Endothelial cell of umbilical vein (primary cell): ENCODE results near the gene POLR2L. TPM values are rescaled to one million over a fixed set of nuclear protein-coding genes. Genes with fewer than 3 reads are reported as not detected.

Source experiments
- BruUV-seq: library from RNA; stranded (reverse); fragments of 400-500 nt; replicated peaks from 2 replicates; lab custom pipeline; 2021; lab: Mats Ljungman, UMichigan
- CTCF ChIA-PET: fragments of 300-600, 350-600 bp; sonication (Branson Sonifier 250); formaldehyde crosslinking; loops from one replicate; lab custom pipeline; 2021; ENCODE audit warnings: antibody characterized with exemption, inconsistent platforms; lab: Charles Lee
- POLR2A ChIA-PET: fragments of 300-600, 350-600 bp; sonication (Branson Sonifier 250); formaldehyde crosslinking; loops from one replicate; lab custom pipeline; 2021; ENCODE audit warnings: antibody characterized with exemption, inconsistent platforms; lab: Charles Lee
- DNase-seq: peaks from one replicate; pipeline ENCODE4 v3.0.0-alpha.2; 2011; ENCODE audit warnings: low read depth, low spot score
- FAIRE-seq: peaks from 2 replicates; lab custom pipeline; 2011; peaks lifted over from hg19 to GRCh38; lab: Jason Lieb, UNC
- H2AFZ ChIP-seq: 2 replicates; pipeline ENCODE4 v1.6.0; 2012; ENCODE audit warnings: low read depth, low read length, control low read depth, inconsistent platforms
- H3K27ac ChIP-seq: 2 replicates; pipeline ENCODE4 v1.5.1; 2011; ENCODE audit warnings: low read depth, mild to moderate bottlenecking, control low read depth, low read length, moderate library complexity; ENCODE audit not compliant: insufficient read depth
- H3K27me3 ChIP-seq, 2 experiments: 2 replicates each; pipeline versions ENCODE4 v1.6.0 to v1.6.1; 2011; ENCODE audit warnings: low read length in 2 of 2, mixed read lengths in 1 of 2; ENCODE audit not compliant: control insufficient read depth in 2 of 2, insufficient read depth in 2 of 2
- H3K36me3 ChIP-seq, 2 experiments: 2 replicates in 1 of 2; 3 replicates in 1 of 2; pipeline ENCODE4 v1.5.1; 2011; ENCODE audit warnings: low read length in 2 of 2, mild to moderate bottlenecking in 1 of 2, moderate library complexity in 1 of 2; ENCODE audit not compliant: control insufficient read depth in 2 of 2, insufficient read depth in 2 of 2; ENCODE audit errors: extremely low read depth in 1 of 2
- H3K4me1 ChIP-seq: 3 replicates; pipeline ENCODE4 v1.5.1; 2011; ENCODE audit warnings: mild to moderate bottlenecking, low read length; ENCODE audit not compliant: control insufficient read depth, insufficient read depth; ENCODE audit errors: extremely low read depth
- H3K4me2 ChIP-seq: 2 replicates; pipeline ENCODE4 v1.6.1; 2011; ENCODE audit warnings: low read length, control low read depth, mixed read lengths; ENCODE audit not compliant: insufficient read depth
- H3K4me3 ChIP-seq, 3 experiments: fragments of 200-600 bp in 1 of 3; sonication (generic), shearing (Covaris generic) in 1 of 3; replicated peaks in 1 of 3; 2 replicates each; pipeline ENCODE4 v1.5.1; 2011 to 2016; ENCODE audit warnings: control low read depth in 3 of 3, low read length in 3 of 3, mild to moderate bottlenecking in 2 of 3, inconsistent platforms in 1 of 3, low read depth in 1 of 3, moderate library complexity in 1 of 3; ENCODE audit not compliant: insufficient read depth in 1 of 3
- H3K79me2 ChIP-seq: 2 replicates; pipeline ENCODE4 v1.6.0; 2012; ENCODE audit warnings: low read length, inconsistent platforms; ENCODE audit not compliant: control insufficient read depth, insufficient read depth
- H3K9ac ChIP-seq: replicated peaks from 2 replicates; pipeline ENCODE3; 2011; ENCODE audit warnings: low read length, control low read depth; ENCODE audit not compliant: insufficient read depth; ENCODE audit errors: extremely low read depth
- H3K9me1 ChIP-seq: replicated peaks from 3 replicates; pipeline ENCODE4 v1.6.0; 2011; ENCODE audit warnings: mild to moderate bottlenecking, low read length; ENCODE audit not compliant: control insufficient read depth, insufficient read depth; ENCODE audit errors: extremely low read depth
- H3K9me3 ChIP-seq: replicated peaks from 2 replicates; pipeline ENCODE4 v1.5.1; 2012; ENCODE audit warnings: low read length, inconsistent platforms; ENCODE audit not compliant: control insufficient read depth, insufficient read depth
- H4K20me1 ChIP-seq: replicated peaks from 2 replicates; pipeline ENCODE3; 2011; ENCODE audit warnings: mild to moderate bottlenecking, low read length; ENCODE audit not compliant: control insufficient read depth, insufficient read depth; ENCODE audit errors: extremely low read depth
- EZH2 ChIP-seq: IDR thresholded peaks from 2 replicates; pipeline ENCODE4 v1.6.1; 2012; ENCODE audit warnings: borderline replicate concordance, low read depth, mild to moderate bottlenecking, moderate library complexity, low read length, inconsistent platforms; ENCODE audit not compliant: severe bottlenecking
- FOS ChIP-seq: IDR thresholded peaks from 2 replicates; pipeline ENCODE4 v1.6.1; 2011; ENCODE audit warnings: mild to moderate bottlenecking, low read length, moderate library complexity, borderline replicate concordance; ENCODE audit not compliant: insufficient read depth
- GATA2 ChIP-seq: IDR thresholded peaks from 2 replicates; pipeline ENCODE4 v1.7.0; 2011; ENCODE audit warnings: low read depth, mild to moderate bottlenecking, moderate library complexity, mixed read lengths, low read length; ENCODE audit not compliant: insufficient read length, insufficient read depth
- JUN ChIP-seq: IDR thresholded peaks from 2 replicates; pipeline ENCODE4 v1.6.1; 2011; ENCODE audit warnings: borderline replicate concordance, low read depth; ENCODE audit not compliant: insufficient read length, insufficient read depth
- POLR2A ChIP-seq: IDR thresholded peaks from 2 replicates; pipeline ENCODE4 v1.6.1; 2012; ENCODE audit warnings: low read depth, mild to moderate bottlenecking, control low read depth, low read length
- POLR2AphosphoS5 ChIP-seq: IDR thresholded peaks from 2 replicates; pipeline ENCODE4 v1.6.1; 2012; ENCODE audit warnings: low read depth, mild to moderate bottlenecking, control low read depth, low read length, moderate library complexity; ENCODE audit not compliant: insufficient read depth
- dilution Hi-C: fragments of 300-500 bp; cut with MboI; formaldehyde crosslinking; loops from one replicate; pipeline ENCODE4 v1.15.0; 2019; ENCODE audit warnings: low sequenced_read_pairs; ENCODE audit not compliant: extremely low pct_ligation_motif_present
- intact Hi-C: fragments of 100-400 bp; cut with micrococcal nuclease; formaldehyde crosslinking; loops from one replicate; pipeline ENCODE4 v1.10.0; 2022
- polyA plus RNA-seq, 4 experiments: library from polyadenylated mRNA; depleted of rRNA in 3 of 4; stranded (reverse) in 3 of 4; unstranded in 1 of 4; fragments of >200 nt; gene quantifications; 2 replicates each; pipeline versions ENCODE4 v1.2.1 to v1.2.3, GENCODE V29; 2011 to 2012; ENCODE audit warnings: missing spikeins in 1 of 4
- total RNA-seq: library from RNA; stranded (reverse); gene quantifications from 2 replicates; pipeline ENCODE4 v1.2.3, GENCODE V29; 2021
- TF ChIP-seq, protein P1 (sequence below): IDR thresholded peaks from 2 replicates; pipeline ENCODE4 v1.6.1; 2011; ENCODE audit not compliant: insufficient read depth, insufficient read length
- TF ChIP-seq, protein P2 (sequence below), 2 donors: IDR thresholded peaks; 1 replicate in 1 of 2; 2 replicates in 1 of 2; pipeline ENCODE4 v1.5.1; 2011; ENCODE audit warnings: low read length in 2 of 2, mild to moderate bottlenecking in 2 of 2, moderate library complexity in 2 of 2, control low read depth in 1 of 2, inconsistent platforms in 1 of 2, low read depth in 1 of 2; ENCODE audit not compliant: insufficient read depth in 1 of 2; ENCODE audit errors: extremely low read depth in 1 of 2

The POLR2L gene
- total and polyA plus RNA-seq, 2 donors (not counting 3 experiments of a cell fraction or from before 2014, with no cell fraction given) = 146 to 259 TPM

GRCh38 chr11:855330-855674, 13.0 kb upstream of the POLR2L start:
- ChIA-PET CTCF (interaction anchor here (0.9 kb wide), 1 partner anchor 13 kb away, joined by 3 read pairs; no protein-coding TSS in a partner anchor), POLR2A (no interaction called here)
- H3K4me3 ChIP-seq = no peak overlapping the region
- H3K27ac ChIP-seq = no peak overlapping the region
- dilution Hi-C loops (no loop called here), intact Hi-C loops (no loop called here)
- no peaks in the 10 kb centered on the region for H3K27me3 ChIP-seq
- no peak for TF ChIP-seq POLR2AphosphoS5
- TF ChIP-seq, protein P1, sequence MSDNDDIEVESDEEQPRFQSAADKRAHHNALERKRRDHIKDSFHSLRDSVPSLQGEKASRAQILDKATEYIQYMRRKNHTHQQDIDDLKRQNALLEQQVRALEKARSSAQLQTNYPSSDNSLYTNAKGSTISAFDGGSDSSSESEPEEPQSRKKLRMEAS = no peak
- TF ChIP-seq POLR2A = no peak
- TF ChIP-seq FOS = no peak
- TF ChIP-seq, protein P2, sequence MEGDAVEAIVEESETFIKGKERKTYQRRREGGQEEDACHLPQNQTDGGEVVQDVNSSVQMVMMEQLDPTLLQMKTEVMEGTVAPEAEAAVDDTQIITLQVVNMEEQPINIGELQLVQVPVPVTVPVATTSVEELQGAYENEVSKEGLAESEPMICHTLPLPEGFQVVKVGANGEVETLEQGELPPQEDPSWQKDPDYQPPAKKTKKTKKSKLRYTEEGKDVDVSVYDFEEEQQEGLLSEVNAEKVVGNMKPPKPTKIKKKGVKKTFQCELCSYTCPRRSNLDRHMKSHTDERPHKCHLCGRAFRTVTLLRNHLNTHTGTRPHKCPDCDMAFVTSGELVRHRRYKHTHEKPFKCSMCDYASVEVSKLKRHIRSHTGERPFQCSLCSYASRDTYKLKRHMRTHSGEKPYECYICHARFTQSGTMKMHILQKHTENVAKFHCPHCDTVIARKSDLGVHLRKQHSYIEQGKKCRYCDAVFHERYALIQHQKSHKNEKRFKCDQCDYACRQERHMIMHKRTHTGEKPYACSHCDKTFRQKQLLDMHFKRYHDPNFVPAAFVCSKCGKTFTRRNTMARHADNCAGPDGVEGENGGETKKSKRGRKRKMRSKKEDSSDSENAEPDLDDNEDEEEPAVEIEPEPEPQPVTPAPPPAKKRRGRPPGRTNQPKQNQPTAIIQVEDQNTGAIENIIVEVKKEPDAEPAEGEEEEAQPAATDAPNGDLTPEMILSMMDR (IDR thresholded peaks at IDR 0.05; ENCODE audit: extremely low read depth in 1 of 2, insufficient read depth in 1 of 2, low read depth in 1 of 2, low read length in 2 of 2) = no peak
- no peak for TF ChIP-seq JUN
- no peak for TF ChIP-seq GATA2
- no peak for TF ChIP-seq EZH2
- no TSS peak for BruUV-seq
- DNase-seq (no peak), FAIRE-seq (no peak)
- H3K36me3 ChIP-seq = no peaks in the 10 kb centered on the region
- no peaks in the 10 kb centered on the region for H4K20me1 ChIP-seq
- no peak overlapping the region for H2AFZ ChIP-seq
- H3K4me1 ChIP-seq = no peaks in the 10 kb centered on the region
- no peak overlapping the region for H3K4me2 ChIP-seq
- no peak overlapping the region for H3K9ac ChIP-seq
- H3K9me3 ChIP-seq = no peaks in the 10 kb centered on the region
- H3K79me2 ChIP-seq = no peaks in the 10 kb centered on the region
- no peaks in the 10 kb centered on the region for H3K9me1 ChIP-seq
